HCT116 (cell line): ENCODE data around the gene DYNC2I2. TPM values are rescaled to one million over a fixed set of nuclear protein-coding genes. Genes with fewer than 3 reads are reported as not detected.

Experiments
- ATAC-seq: fragments of 200-7000 bp; cut with Tn5 transposase; 2 replicates; pipeline ENCODE4 v1.9.1; 2020; ENCODE audit warnings: mild to moderate bottlenecking, moderate library complexity
- BruUV-seq: library from RNA; stranded (reverse); fragments of 400-500 nt; replicated peaks from 2 replicates; lab custom pipeline; 2021; lab: Mats Ljungman, UMichigan
- CTCF ChIA-PET: fragments of 300-600 bp; sonication (Branson Sonifier 250); formaldehyde crosslinking; loops from one replicate; lab custom pipeline; 2021; ENCODE audit warnings: antibody characterized with exemption; lab: Charles Lee
- POLR2A ChIA-PET: fragments of 300-600, 350-600 bp; sonication (Branson Sonifier 250); formaldehyde crosslinking; loops from one replicate; lab custom pipeline; 2021; ENCODE audit warnings: antibody characterized with exemption; lab: Charles Lee
- RAD21 ChIA-PET, 2 experiments: fragments of 300-600 bp; sonication (Branson Sonifier 250); formaldehyde crosslinking; loops; one replicate each; lab custom pipeline; 2023; ENCODE audit warnings: low total read pairs in 2 of 2; ENCODE audit not compliant: uncharacterized antibody in 2 of 2, unreplicated experiment in 2 of 2, low non-redundant PET in 1 of 2; lab: Charles Lee
- DNase-seq: peaks from one replicate; pipeline ENCODE4 v3.0.0-alpha.2; 2010; ENCODE audit warnings: low read depth, low spot score
- H2AFZ ChIP-seq: fragments of 200-600 bp; shearing (Covaris generic), sonication (generic); 2 replicates; pipeline ENCODE4 v1.6.1; 2017; ENCODE audit warnings: low read depth, mixed run types, mixed read lengths, antibody characterized with exemption, low read length; ENCODE audit not compliant: poor library complexity, severe bottlenecking
- H3K27ac ChIP-seq: 2 replicates; pipeline ENCODE4 v1.5.1; 2012; ENCODE audit warnings: low read depth, low read length
- H3K27me3 ChIP-seq: fragments of 200-600 bp; sonication (generic); 2 replicates; pipeline ENCODE4 v1.6.1; 2016; ENCODE audit warnings: mixed run types, low read length, mixed read lengths; ENCODE audit not compliant: insufficient read depth
- H3K36me3 ChIP-seq, 2 experiments: fragments of 200-500 bp in 1 of 2; fragments of 200-600 bp in 1 of 2; sonication (Bioruptor generic) in 1 of 2; sonication (generic) in 1 of 2; 2 replicates each; pipeline versions ENCODE4 v1.5.1 to v1.6.1; 2014 to 2016; ENCODE audit warnings: low read length in 2 of 2, inconsistent platforms in 1 of 2, mixed read lengths in 1 of 2, mixed run types in 1 of 2; ENCODE audit not compliant: insufficient read depth in 2 of 2, control insufficient read depth in 1 of 2
- H3K4me1 ChIP-seq, 2 experiments: fragments of 200-600 bp in 1 of 2; sonication (generic) in 1 of 2; 2 replicates each; pipeline versions ENCODE4 v1.5.1 to v1.6.1; 2012 to 2017; ENCODE audit warnings: low read length in 2 of 2, inconsistent platforms in 1 of 2, mild to moderate bottlenecking in 1 of 2, mixed read lengths in 1 of 2, mixed run types in 1 of 2, moderate library complexity in 1 of 2; ENCODE audit not compliant: insufficient read depth in 2 of 2, control insufficient read depth in 1 of 2
- H3K4me2 ChIP-seq: fragments of 200-600 bp; sonication (generic); 2 replicates; pipeline ENCODE4 v1.6.1; 2017; ENCODE audit warnings: mixed run types, low read length, mixed read lengths
- H3K4me3 ChIP-seq, 2 experiments: fragments of 200-600 bp in 1 of 2; sonication (generic) in 1 of 2; replicated peaks in 1 of 2; 2 replicates each; pipeline ENCODE4 v1.5.1; 2011 to 2016; ENCODE audit warnings: low read length in 2 of 2, control low read depth in 1 of 2, low read depth in 1 of 2, mild to moderate bottlenecking in 1 of 2, mixed read lengths in 1 of 2, mixed run types in 1 of 2
- H3K79me2 ChIP-seq: fragments of 200-600 bp; sonication (generic); 2 replicates; pipeline ENCODE4 v1.6.1; 2017; ENCODE audit warnings: mild to moderate bottlenecking, mixed run types, low read length, moderate library complexity, mixed read lengths; ENCODE audit not compliant: insufficient read depth
- H3K9ac ChIP-seq: fragments of 200-600 bp; sonication (generic); 2 replicates; pipeline ENCODE4 v1.6.1; 2016; ENCODE audit warnings: low read length, mixed read lengths
- H3K9me2 ChIP-seq: fragments of 200-600 bp; sonication (generic), shearing (Covaris generic); 2 replicates; pipeline ENCODE4 v1.6.1; 2017; ENCODE audit warnings: mixed run types, mild to moderate bottlenecking, moderate library complexity; ENCODE audit not compliant: insufficient read depth
- H3K9me3 ChIP-seq, 2 experiments: fragments of 200-500 bp in 1 of 2; fragments of 200-600 bp in 1 of 2; sonication (Bioruptor generic) in 1 of 2; sonication (generic) in 1 of 2; 2 replicates each; pipeline ENCODE4 v1.6.1; 2014 to 2017; ENCODE audit warnings: low read length in 2 of 2, mixed read lengths in 2 of 2, inconsistent platforms in 1 of 2, low read depth in 1 of 2, mild to moderate bottlenecking in 1 of 2, mixed run types in 1 of 2, moderate library complexity in 1 of 2; ENCODE audit not compliant: control insufficient read depth in 1 of 2, insufficient read depth in 1 of 2
- H4K20me1 ChIP-seq: fragments of 200-600 bp; sonication (generic), shearing (Covaris generic); 2 replicates; pipeline ENCODE4 v1.6.1; 2017; ENCODE audit warnings: mixed run types, mild to moderate bottlenecking, moderate library complexity; ENCODE audit not compliant: insufficient read depth
- CEBPB ChIP-seq: IDR thresholded peaks from 2 replicates; pipeline ENCODE4 v1.6.1; 2012; ENCODE audit warnings: low read depth
- EGR1 ChIP-seq: IDR thresholded peaks from 2 replicates; pipeline ENCODE4 v1.6.1; 2012; ENCODE audit warnings: low read depth
- ELF1 ChIP-seq: IDR thresholded peaks from 2 replicates; pipeline ENCODE4 v1.6.1; 2012; ENCODE audit warnings: low read depth, borderline replicate concordance
- EZH2 ChIP-seq: fragments of 200-600 bp; sonication (generic); IDR thresholded peaks from 2 replicates; pipeline ENCODE4 v1.6.1; 2017; ENCODE audit warnings: antibody characterized with exemption, mixed run types
- EZH2phosphoT487 ChIP-seq: fragments of 200-600 bp; IDR thresholded peaks from 2 replicates; pipeline ENCODE4 v1.6.1; 2018; ENCODE audit warnings: antibody characterized with exemption, borderline replicate concordance
- FOSL1 ChIP-seq: IDR thresholded peaks from 2 replicates; pipeline ENCODE4 v1.6.1; 2012; ENCODE audit warnings: low read depth
- JUND ChIP-seq: IDR thresholded peaks from 2 replicates; pipeline ENCODE4 v1.6.1; 2012
- POLR2AphosphoS5 ChIP-seq: IDR thresholded peaks from 2 replicates; pipeline ENCODE4 v1.6.1; 2011; ENCODE audit warnings: mild to moderate bottlenecking, low read depth, low read length, moderate library complexity
- SIN3A ChIP-seq: IDR thresholded peaks from 2 replicates; pipeline ENCODE4 v1.6.1; 2012; ENCODE audit warnings: low read depth
- SP1 ChIP-seq: IDR thresholded peaks from 2 replicates; pipeline ENCODE4 v1.6.1; 2012; ENCODE audit warnings: low read depth
- ZFX ChIP-seq: fragments of 450-650 bp; IDR thresholded peaks from 2 replicates; pipeline ENCODE4 v1.6.1; 2017
- ZNF274 ChIP-seq: fragments of 200-500 bp; sonication (Bioruptor generic); IDR thresholded peaks from 2 replicates; pipeline ENCODE4 v1.6.1; 2014; ENCODE audit warnings: mild to moderate bottlenecking, low read depth, low read length, inconsistent platforms
- intact Hi-C: fragments of 100-400 bp; cut with micrococcal nuclease; formaldehyde crosslinking; loops from 2 replicates; pipeline ENCODE4 v1.10.0; 2022
- total RNA-seq: library from RNA; stranded (reverse); gene quantifications from one replicate; pipeline ENCODE4 v1.2.1, GENCODE V29; 2021; ENCODE audit not compliant: unreplicated experiment
- TF ChIP-seq, protein P1 (sequence below): IDR thresholded peaks from 2 replicates; pipeline ENCODE4 v1.6.1; 2012; ENCODE audit warnings: low read depth
- TF ChIP-seq, protein P2 (sequence below), 3 experiments: fragments of 200-600 bp in 1 of 3; sonication (generic) in 1 of 3; IDR thresholded peaks in 2 of 3; conservative IDR thresholded peaks in 1 of 3; 2 replicates each; pipeline ENCODE4 v1.5.1; 2012 to 2017; ENCODE audit warnings: low read depth in 2 of 3, low read length in 2 of 3, antibody characterized with exemption in 1 of 3, borderline replicate concordance in 1 of 3, control low read depth in 1 of 3, mild to moderate bottlenecking in 1 of 3, mixed read lengths in 1 of 3, mixed run types in 1 of 3, moderate library complexity in 1 of 3; ENCODE audit not compliant: insufficient read depth in 1 of 3

The DYNC2I2 gene
- total RNA-seq, 1 experiment from 2014 or later: 155 TPM

DNA sequence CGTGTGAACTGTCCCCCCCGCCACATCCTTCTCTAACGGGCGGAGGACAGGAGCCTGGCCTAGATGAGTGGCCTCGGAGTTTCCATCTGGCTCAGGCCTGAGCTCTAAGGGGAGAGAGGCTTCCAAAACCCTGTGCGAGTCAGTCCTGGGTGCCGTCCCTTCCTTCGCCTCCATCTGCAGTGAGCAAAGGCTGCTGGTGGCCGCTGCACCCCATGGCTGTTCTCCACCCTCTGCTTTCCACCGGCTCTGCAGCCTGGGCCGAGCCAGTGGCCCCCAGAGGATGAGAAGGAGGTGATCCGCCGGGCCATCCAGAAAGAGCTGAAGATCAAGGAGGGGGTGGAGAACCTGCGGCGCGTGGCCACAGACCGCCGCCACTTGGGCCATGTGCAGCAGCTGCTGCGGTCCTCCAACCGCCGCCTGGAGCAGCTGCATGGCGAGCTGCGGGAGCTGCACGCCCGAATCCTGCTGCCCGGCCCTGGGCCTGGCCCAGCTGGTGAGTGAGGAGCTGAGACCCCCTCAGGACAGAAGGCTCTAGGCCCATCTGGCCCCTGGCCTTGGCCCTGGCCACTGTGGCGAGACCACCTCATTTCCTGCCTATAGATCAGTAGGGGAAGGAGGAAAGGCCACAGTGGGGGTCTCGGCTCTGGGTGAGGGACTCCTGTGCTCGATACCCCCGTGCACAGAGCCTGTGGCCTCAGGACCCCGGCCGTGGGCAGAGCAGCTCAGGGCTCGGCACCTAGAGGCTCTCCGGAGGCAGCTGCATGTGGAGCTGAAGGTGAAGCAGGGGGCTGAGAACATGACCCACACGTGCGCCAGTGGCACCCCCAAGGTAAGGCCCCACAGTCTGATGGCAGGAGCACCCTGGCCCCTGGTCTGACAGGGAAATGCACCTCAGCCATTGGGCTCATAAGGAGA, 48.7 kb upstream of the DYNC2I2 start:
- POLR2A ChIA-PET: no interaction called here

More for the DNA sequence above, 48.7 kb upstream of the DYNC2I2 start:
- H2AFZ ChIP-seq: no peak overlapping the region
- no peaks in the 10 kb centered on the region for H3K9me3 ChIP-seq
- H3K9me2 ChIP-seq: no peaks in the 10 kb centered on the region
- no peak for DNase-seq
- no peaks in the 10 kb centered on the region for H4K20me1 ChIP-seq
- H3K27me3 ChIP-seq: no peaks in the 10 kb centered on the region
- intact Hi-C loops: no loop called here
- H3K27ac ChIP-seq: no peak overlapping the region; the same call in 1 of the 2 replicates
- H3K9ac ChIP-seq: no peak overlapping the region
- no peak overlapping the region for H3K4me2 ChIP-seq
- ChIA-PET CTCF (no interaction called here), RAD21 (no interaction called here)
- H3K36me3 ChIP-seq: peaks cover 4 to 17% of the 10 kb centered on the region in 2 experiments; a peak in 2 of 4 replicates
- no peak for TF ChIP-seq SIN3A
- TF ChIP-seq, protein P1, sequence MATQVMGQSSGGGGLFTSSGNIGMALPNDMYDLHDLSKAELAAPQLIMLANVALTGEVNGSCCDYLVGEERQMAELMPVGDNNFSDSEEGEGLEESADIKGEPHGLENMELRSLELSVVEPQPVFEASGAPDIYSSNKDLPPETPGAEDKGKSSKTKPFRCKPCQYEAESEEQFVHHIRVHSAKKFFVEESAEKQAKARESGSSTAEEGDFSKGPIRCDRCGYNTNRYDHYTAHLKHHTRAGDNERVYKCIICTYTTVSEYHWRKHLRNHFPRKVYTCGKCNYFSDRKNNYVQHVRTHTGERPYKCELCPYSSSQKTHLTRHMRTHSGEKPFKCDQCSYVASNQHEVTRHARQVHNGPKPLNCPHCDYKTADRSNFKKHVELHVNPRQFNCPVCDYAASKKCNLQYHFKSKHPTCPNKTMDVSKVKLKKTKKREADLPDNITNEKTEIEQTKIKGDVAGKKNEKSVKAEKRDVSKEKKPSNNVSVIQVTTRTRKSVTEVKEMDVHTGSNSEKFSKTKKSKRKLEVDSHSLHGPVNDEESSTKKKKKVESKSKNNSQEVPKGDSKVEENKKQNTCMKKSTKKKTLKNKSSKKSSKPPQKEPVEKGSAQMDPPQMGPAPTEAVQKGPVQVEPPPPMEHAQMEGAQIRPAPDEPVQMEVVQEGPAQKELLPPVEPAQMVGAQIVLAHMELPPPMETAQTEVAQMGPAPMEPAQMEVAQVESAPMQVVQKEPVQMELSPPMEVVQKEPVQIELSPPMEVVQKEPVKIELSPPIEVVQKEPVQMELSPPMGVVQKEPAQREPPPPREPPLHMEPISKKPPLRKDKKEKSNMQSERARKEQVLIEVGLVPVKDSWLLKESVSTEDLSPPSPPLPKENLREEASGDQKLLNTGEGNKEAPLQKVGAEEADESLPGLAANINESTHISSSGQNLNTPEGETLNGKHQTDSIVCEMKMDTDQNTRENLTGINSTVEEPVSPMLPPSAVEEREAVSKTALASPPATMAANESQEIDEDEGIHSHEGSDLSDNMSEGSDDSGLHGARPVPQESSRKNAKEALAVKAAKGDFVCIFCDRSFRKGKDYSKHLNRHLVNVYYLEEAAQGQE: no peak
- no peak for TF ChIP-seq ZNF274
- no peak for TF ChIP-seq CEBPB
- no peak for TF ChIP-seq EZH2phosphoT487
- TF ChIP-seq ELF1: no peak
- no peak for TF ChIP-seq JUND
- TF ChIP-seq EGR1: no peak
- no peak for TF ChIP-seq FOSL1
- TF ChIP-seq ZFX: no peak
- no peak for TF ChIP-seq EZH2
- no peak for TF ChIP-seq POLR2AphosphoS5
- no peak for TF ChIP-seq SP1
- TF ChIP-seq, protein P2, sequence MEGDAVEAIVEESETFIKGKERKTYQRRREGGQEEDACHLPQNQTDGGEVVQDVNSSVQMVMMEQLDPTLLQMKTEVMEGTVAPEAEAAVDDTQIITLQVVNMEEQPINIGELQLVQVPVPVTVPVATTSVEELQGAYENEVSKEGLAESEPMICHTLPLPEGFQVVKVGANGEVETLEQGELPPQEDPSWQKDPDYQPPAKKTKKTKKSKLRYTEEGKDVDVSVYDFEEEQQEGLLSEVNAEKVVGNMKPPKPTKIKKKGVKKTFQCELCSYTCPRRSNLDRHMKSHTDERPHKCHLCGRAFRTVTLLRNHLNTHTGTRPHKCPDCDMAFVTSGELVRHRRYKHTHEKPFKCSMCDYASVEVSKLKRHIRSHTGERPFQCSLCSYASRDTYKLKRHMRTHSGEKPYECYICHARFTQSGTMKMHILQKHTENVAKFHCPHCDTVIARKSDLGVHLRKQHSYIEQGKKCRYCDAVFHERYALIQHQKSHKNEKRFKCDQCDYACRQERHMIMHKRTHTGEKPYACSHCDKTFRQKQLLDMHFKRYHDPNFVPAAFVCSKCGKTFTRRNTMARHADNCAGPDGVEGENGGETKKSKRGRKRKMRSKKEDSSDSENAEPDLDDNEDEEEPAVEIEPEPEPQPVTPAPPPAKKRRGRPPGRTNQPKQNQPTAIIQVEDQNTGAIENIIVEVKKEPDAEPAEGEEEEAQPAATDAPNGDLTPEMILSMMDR (IDR thresholded peaks at IDR 0.05 in 2 of 3, conservative IDR thresholded peaks at IDR 0.05 in 1 of 3; ENCODE audit: borderline replicate concordance in 1 of 3, insufficient read depth in 1 of 3, low read depth in 2 of 3, low read length in 2 of 3): no peak
- no peak overlapping the region for H3K4me3 ChIP-seq
- no peak for ATAC-seq
- H3K4me1 ChIP-seq: peaks cover 9 to 24% of the 10 kb centered on the region in 2 experiments
- no TSS peak for BruUV-seq
- peaks cover 27% of the 10 kb centered on the region for H3K79me2 ChIP-seq
